H7 (cell line): ENCODE data around the gene TMEM163. TPM values are rescaled to one million over a fixed set of nuclear protein-coding genes. Genes with fewer than 3 reads are reported as not detected.
A peak's percentile ranks its signal among the peaks of the same experiment; 100 is the strongest.

Experiments used
- DNase-seq: peaks from one replicate; pipeline ENCODE4 v3.0.0; 2012
- H3K27me3 ChIP-seq: 2 replicates; pipeline ENCODE4 v1.6.0; 2011; ENCODE audit warnings: mild to moderate bottlenecking, low read length; ENCODE audit not compliant: control insufficient read depth, insufficient read depth
- H3K36me3 ChIP-seq: replicated peaks from 2 replicates; pipeline ENCODE4 v1.5.1; 2011; ENCODE audit warnings: low read length; ENCODE audit not compliant: control insufficient read depth, insufficient read depth
- H3K4me3 ChIP-seq: 2 replicates; pipeline ENCODE4 v1.5.1; 2011; ENCODE audit warnings: low read depth, mild to moderate bottlenecking, control low read depth, low read length, moderate library complexity; ENCODE audit not compliant: insufficient read depth
- total RNA-seq: library from RNA; depleted of rRNA; stranded (reverse); fragments of >200 nt; shearing (Covaris generic); gene quantifications from 2 replicates; pipeline ENCODE4 v1.2.3, GENCODE V29; 2014

TMEM163 gene
- total RNA-seq, 1 experiment from 2014 or later, result 0.14 TPM

DNA sequence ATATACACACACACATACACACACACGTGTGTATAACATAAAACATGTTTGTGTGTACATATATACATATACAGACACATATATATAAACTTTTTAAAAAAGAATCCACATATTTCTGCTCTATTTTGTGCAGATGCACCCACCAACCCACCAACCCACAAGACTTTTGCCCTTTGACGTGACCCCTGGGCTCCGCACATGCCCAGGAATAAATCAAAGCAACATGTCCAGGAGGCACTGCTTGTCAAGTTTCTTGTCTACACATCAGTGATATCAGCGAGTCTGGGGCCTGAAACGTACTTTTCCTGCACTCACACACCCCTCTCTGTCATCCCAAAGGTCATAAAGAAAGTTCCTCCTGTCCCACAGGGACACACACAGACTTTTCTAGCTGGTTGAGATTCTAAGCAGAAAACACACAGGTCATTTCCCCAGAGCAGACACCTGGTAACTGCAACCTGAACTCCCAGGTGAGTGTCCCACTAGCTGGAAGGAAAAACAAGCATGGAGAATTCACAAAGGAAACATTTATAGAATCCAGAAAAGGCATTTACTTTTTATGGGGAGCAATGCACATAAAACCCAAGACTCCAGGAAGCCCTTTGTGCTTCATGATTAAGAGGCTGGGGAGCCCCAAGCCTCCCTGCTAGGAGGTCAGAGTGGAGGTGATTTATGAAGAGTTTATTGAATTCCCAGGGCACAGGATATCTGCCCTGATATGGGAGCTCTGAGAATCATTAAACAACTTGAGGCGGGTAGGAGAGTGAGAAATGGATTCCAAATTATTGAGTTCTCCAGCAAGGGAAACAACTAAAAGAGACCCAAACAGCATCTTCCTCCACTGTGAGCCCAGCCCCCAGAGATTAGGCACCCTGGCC lies 253.3 kb downstream of the TMEM163 start:
- H3K4me3 ChIP-seq, result no peak overlapping the region
- no peak for DNase-seq
- H3K27me3 ChIP-seq, result no peaks in the 10 kb centered on the region
- no peaks in the 10 kb centered on the region for H3K36me3 ChIP-seq

GRCh38 chr2:134463699-134464022 lies 255.1 kb downstream of the TMEM163 start:
- no peak for DNase-seq
- H3K4me3 ChIP-seq, result no peak overlapping the region
- H3K36me3 ChIP-seq, result no peaks in the 10 kb centered on the region
- H3K27me3 ChIP-seq, result no peaks in the 10 kb centered on the region

GRCh38 chr2:134462791-134463698 lies 255.8 kb downstream of the TMEM163 start:
- Histone ChIP-seq H3K4me3 (no peak overlapping the region), H3K27me3 (no peaks in the 10 kb centered on the region), H3K36me3 (no peaks in the 10 kb centered on the region)
- DNase-seq, result no peak

- Histone ChIP-seq H3K4me3 (no peak overlapping the region), H3K36me3 (no peaks in the 10 kb centered on the region)
- DNase-seq, result no peak
Observed at GRCh38 chr2:134462275-134462674, 256.5 kb downstream of the TMEM163 start.

GRCh38 chr2:134461511-134461910 lies 257.3 kb downstream of the TMEM163 start:
- Histone ChIP-seq H3K36me3 (no peaks in the 10 kb centered on the region), H3K27me3 (no peaks in the 10 kb centered on the region), H3K4me3 (no peak overlapping the region)
- peak; percentile 31 for DNase-seq

More at GRCh38 chr2:134462275-134462674, 256.5 kb downstream of the TMEM163 start:
- H3K27me3 ChIP-seq, result no peaks in the 10 kb centered on the region

DNA sequence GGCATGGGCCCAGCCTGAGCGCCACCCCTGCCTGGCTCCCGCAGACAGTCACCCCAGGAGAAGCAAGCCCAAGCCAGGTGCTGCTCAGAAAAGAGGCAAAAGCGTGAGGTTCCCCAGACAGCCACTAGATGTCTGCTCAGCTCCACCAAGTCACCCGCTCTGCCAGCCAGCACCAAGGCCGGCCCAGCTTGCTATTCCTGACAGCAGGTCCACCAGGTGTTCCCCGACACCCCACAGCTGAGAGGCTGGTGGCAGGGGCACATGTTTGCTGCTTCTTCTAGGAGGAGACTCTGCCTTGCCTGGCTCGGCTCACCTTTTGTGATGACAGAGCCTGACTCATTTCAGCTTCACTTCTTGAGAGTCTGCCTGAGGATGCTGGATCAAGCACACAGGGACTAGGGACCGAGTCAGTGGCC lies 258.2 kb downstream of the TMEM163 start:
- no peaks in the 10 kb centered on the region for H3K36me3 ChIP-seq
- peak; percentile 92 for DNase-seq
- H3K27me3 ChIP-seq, result no peaks in the 10 kb centered on the region

GRCh38 chr2:134459706-134460406 lies 258.9 kb downstream of the TMEM163 start:
- H3K36me3 ChIP-seq, result no peaks in the 10 kb centered on the region
- no peak overlapping the region for H3K4me3 ChIP-seq
- DNase-seq, result peak; percentile 33
- no peaks in the 10 kb centered on the region for H3K27me3 ChIP-seq

More for the DNA sequence above, 258.2 kb downstream of the TMEM163 start:
- no peak overlapping the region for H3K4me3 ChIP-seq

GRCh38 chr2:134458950-134459349 lies 259.9 kb downstream of the TMEM163 start:
- H3K27me3 ChIP-seq, result no peaks in the 10 kb centered on the region
- no peaks in the 10 kb centered on the region for H3K36me3 ChIP-seq
- no peak for DNase-seq
- H3K4me3 ChIP-seq, result no peak overlapping the region

DNA sequence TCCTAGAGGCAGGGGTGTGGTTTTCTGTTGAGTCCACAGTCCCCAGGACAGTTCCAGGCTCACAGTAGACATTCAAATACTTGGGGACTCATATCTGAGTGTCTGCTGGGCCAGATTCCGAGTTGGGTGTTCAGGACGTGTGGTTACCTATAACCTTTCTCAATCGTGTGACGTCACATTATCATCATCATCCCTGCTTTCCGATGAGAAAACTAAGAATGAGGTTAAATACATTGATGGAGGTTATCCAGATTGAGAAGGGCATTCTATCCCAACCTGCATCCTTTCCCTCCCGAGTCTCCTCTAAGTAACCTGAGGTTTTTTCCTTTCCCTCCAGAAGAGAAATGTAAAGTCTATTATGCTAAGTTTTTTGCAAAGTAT lies 260.3 kb downstream of the TMEM163 start:
- DNase-seq, result no peak
- H3K27me3 ChIP-seq, result no peaks in the 10 kb centered on the region
- H3K4me3 ChIP-seq, result no peak overlapping the region
- H3K36me3 ChIP-seq, result no peaks in the 10 kb centered on the region

- no peak for DNase-seq
- no peaks in the 10 kb centered on the region for H3K36me3 ChIP-seq
- no peaks in the 10 kb centered on the region for H3K27me3 ChIP-seq
- H3K4me3 ChIP-seq, result no peak overlapping the region
Observed at GRCh38 chr2:134457765-134458472, 260.9 kb downstream of the TMEM163 start.

DNA sequence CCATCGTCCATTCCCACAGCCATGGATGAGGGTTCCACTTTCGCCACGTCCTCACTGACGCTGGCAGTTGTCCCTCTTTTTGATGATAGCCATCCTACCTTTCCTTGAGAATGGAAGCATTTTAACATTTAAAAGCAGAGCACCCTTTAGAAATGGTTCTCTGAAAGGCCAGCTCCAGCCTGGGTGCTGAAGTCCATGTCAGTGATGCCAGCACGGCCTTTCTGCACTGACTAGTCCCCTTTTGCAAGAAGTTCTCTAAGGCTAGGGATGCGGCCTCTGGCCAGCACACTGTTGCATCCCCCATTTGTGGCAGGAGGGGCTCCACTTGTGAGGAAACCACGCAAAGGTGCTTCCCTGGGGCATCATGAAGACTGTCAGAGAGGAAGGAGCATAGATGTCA lies 261.4 kb downstream of the TMEM163 start:
- no peaks in the 10 kb centered on the region for H3K27me3 ChIP-seq
- H3K4me3 ChIP-seq, result no peak overlapping the region
- H3K36me3 ChIP-seq, result no peaks in the 10 kb centered on the region
- DNase-seq, result no peak

GRCh38 chr2:134455426-134455825 lies 263.4 kb downstream of the TMEM163 start:
- Histone ChIP-seq H3K27me3 (no peaks in the 10 kb centered on the region), H3K36me3 (no peaks in the 10 kb centered on the region), H3K4me3 (no peak overlapping the region)
- no peak for DNase-seq

- DNase-seq, result no peak
- Histone ChIP-seq H3K4me3 (no peak overlapping the region), H3K27me3 (no peaks in the 10 kb centered on the region), H3K36me3 (no peaks in the 10 kb centered on the region)
Observed at GRCh38 chr2:134454931-134455330, 263.9 kb downstream of the TMEM163 start.

DNA sequence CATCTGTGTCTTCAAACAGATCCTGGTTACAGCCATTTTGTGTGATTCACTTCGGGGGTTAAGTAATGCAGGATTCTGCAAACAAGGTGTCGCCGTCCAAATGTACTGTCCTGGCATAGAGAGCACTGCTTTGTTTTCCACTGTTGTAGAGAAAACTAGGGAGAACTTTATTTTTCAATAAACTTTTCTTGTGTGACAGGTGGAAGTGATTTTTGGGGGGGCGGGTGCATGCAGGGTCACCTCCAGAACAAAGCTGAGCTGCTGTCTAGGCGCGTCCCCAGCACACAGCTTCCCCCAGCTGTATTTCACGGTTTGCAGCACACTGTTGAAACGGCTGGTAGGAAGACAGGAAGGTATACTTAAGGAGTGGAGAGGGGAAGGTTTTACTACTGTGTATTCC lies 264.4 kb downstream of the TMEM163 start:
- H3K4me3 ChIP-seq, result no peak overlapping the region
- DNase-seq, result no peak
- H3K27me3 ChIP-seq, result no peaks in the 10 kb centered on the region
- no peaks in the 10 kb centered on the region for H3K36me3 ChIP-seq
